ENCODE measurements around the gene EHD4.

DNA sequence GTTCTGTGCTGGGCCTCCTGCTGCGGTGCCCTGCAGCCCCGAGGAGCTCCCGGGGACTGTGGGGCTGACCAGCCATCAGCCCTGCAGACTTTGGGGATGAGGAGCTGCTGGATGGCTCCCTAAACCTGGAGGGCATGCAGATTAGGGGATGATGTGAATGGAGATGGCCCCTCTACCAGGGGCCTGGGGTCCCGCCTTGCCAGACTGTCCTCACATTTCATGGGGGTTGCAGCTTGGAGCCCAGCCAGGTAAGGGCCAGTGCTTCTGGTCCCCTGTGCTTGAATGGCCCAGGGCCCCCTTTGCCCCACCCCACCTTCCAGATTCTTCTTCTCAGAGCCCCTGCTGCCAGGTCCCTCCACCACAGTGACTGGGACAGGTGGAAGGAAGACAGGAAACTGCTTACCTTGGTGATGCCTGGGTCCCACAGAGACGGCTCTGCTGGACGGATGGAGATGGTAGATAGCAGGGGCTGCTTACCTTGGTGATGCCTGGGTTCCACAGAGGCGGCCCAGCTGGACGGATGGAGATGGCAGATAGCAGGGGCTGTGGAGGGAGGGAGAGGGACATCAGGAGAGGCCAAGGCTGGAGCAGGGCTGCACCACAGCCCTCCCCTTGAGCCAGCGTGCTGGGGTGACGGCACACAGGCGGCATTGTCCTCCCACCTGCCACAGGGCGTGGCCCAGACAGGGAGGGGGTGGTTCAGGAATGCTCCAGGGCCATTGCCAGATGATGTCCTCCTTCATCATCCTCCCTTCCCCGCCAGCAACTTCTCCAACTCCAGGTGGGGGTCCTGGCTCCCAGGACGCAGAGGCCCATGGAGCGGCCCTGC lies 78.7 kb downstream of the EHD4 start, which contains the start of gene SPTBN5:
- TF ChIP-seq CTCF (conservative IDR thresholded peaks at IDR 0.05) (no peak), ZFX (IDR thresholded peaks at IDR 0.05) (no peak)
